MG63 (cell line): Measurements from ENCODE around the gene TMEM108. TPM values are rescaled to one million over a fixed set of nuclear protein-coding genes. Genes with fewer than 3 reads are reported as not detected.

ENCODE experiments used
- DNase-seq: peaks from one replicate; pipeline ENCODE4 v3.0.0-alpha.2; 2020
- H3K27me3 ChIP-seq: fragments of 250-450 bp; sonication (Bioruptor Pico); 2 replicates; pipeline ENCODE4 v1.5.1; 2020; ENCODE audit warnings: mild to moderate bottlenecking, moderate library complexity
- H3K36me3 ChIP-seq: fragments of 250-450 bp; sonication (Bioruptor Pico); 2 replicates; pipeline ENCODE4 v1.5.1; 2020; ENCODE audit warnings: mild to moderate bottlenecking, moderate library complexity
- H3K4me3 ChIP-seq: fragments of 250-450 bp; sonication (Bioruptor Pico); 2 replicates; pipeline ENCODE4 v1.5.1; 2020; ENCODE audit warnings: mild to moderate bottlenecking, moderate library complexity
- H3K9me3 ChIP-seq: fragments of 250-450 bp; sonication (Bioruptor Pico); 2 replicates; pipeline ENCODE4 v1.5.1; 2020; ENCODE audit warnings: mild to moderate bottlenecking, moderate library complexity
- total RNA-seq: library from RNA; depleted of rRNA; stranded (reverse); fragments of >200 nt; shearing (Covaris generic); gene quantifications from 2 replicates; pipeline ENCODE4 v1.2.3, GENCODE V29; 2014; ENCODE audit warnings: low replicate concordance

Gene TMEM108
- total RNA-seq, 1 experiment from 2014 or later, result 0.79 TPM

GRCh38 chr3:133210656-133211055 is 172.5 kb downstream of the TMEM108 start:
- no peak for DNase-seq
- Histone ChIP-seq H3K36me3 (no peaks in the 10 kb centered on the region), H3K4me3 (no peak overlapping the region), H3K27me3 (peaks cover 6% of the 10 kb centered on the region), H3K9me3 (no peaks in the 10 kb centered on the region)

GRCh38 chr3:133211449-133211848 is 173.3 kb downstream of the TMEM108 start:
- Histone ChIP-seq H3K36me3 (no peaks in the 10 kb centered on the region), H3K27me3 (no peaks in the 10 kb centered on the region), H3K4me3 (no peak overlapping the region), H3K9me3 (no peaks in the 10 kb centered on the region)
- no peak for DNase-seq

GRCh38 chr3:133211856-133212255 is 173.7 kb downstream of the TMEM108 start:
- Histone ChIP-seq H3K27me3 (no peaks in the 10 kb centered on the region), H3K4me3 (no peak overlapping the region), H3K36me3 (no peaks in the 10 kb centered on the region), H3K9me3 (no peaks in the 10 kb centered on the region)
- DNase-seq, result no peak

GRCh38 chr3:133213937-133214336 is 175.7 kb downstream of the TMEM108 start:
- no peak for DNase-seq
- Histone ChIP-seq H3K27me3 (no peaks in the 10 kb centered on the region), H3K9me3 (no peaks in the 10 kb centered on the region), H3K36me3 (no peaks in the 10 kb centered on the region), H3K4me3 (no peak overlapping the region)

GRCh38 chr3:133227813-133228212 is 189.6 kb downstream of the TMEM108 start:
- Histone ChIP-seq H3K27me3 (peaks cover 3% of the 10 kb centered on the region; the same call in 1 of the 2 replicates), H3K36me3 (no peaks in the 10 kb centered on the region), H3K9me3 (no peaks in the 10 kb centered on the region; the same call in 1 of the 2 replicates), H3K4me3 (no peak overlapping the region)
- no peak for DNase-seq

- DNase-seq, result no peak
- Histone ChIP-seq H3K36me3 (no peaks in the 10 kb centered on the region), H3K27me3 (peaks cover 3% of the 10 kb centered on the region; the same call in 1 of the 2 replicates), H3K9me3 (no peaks in the 10 kb centered on the region; the same call in 1 of the 2 replicates), H3K4me3 (no peak overlapping the region)
Measured at GRCh38 chr3:133230195-133230594, 192.0 kb downstream of the TMEM108 start.

- no peak overlapping the region for H3K4me3 ChIP-seq
- DNase-seq, result no peak
- H3K27me3 ChIP-seq, result peaks cover 7% of the 10 kb centered on the region
- no peaks in the 10 kb centered on the region for H3K9me3 ChIP-seq
- H3K36me3 ChIP-seq, result no peaks in the 10 kb centered on the region
Measured at GRCh38 chr3:133236901-133237300, 198.7 kb downstream of the TMEM108 start.

GRCh38 chr3:133237380-133237779 is 199.2 kb downstream of the TMEM108 start:
- Histone ChIP-seq H3K27me3 (peaks cover 7% of the 10 kb centered on the region), H3K36me3 (no peaks in the 10 kb centered on the region), H3K9me3 (no peaks in the 10 kb centered on the region), H3K4me3 (no peak overlapping the region)
- no peak for DNase-seq

GRCh38 chr3:133238015-133238414 is 199.8 kb downstream of the TMEM108 start:
- H3K9me3 ChIP-seq, result no peaks in the 10 kb centered on the region
- no peaks in the 10 kb centered on the region for H3K36me3 ChIP-seq
- H3K27me3 ChIP-seq, result peaks cover 7% of the 10 kb centered on the region
- H3K4me3 ChIP-seq, result no peak overlapping the region
- DNase-seq, result no peak

GRCh38 chr3:133246119-133246518 is 207.9 kb downstream of the TMEM108 start:
- H3K9me3 ChIP-seq, result no peaks in the 10 kb centered on the region
- no peak overlapping the region for H3K4me3 ChIP-seq
- no peak for DNase-seq
- H3K27me3 ChIP-seq, result peaks cover 3% of the 10 kb centered on the region; the same call in 1 of the 2 replicates
- no peaks in the 10 kb centered on the region for H3K36me3 ChIP-seq

GRCh38 chr3:133246773-133247172 is 208.6 kb downstream of the TMEM108 start:
- no peaks in the 10 kb centered on the region for H3K36me3 ChIP-seq
- no peaks in the 10 kb centered on the region for H3K9me3 ChIP-seq
- no peak for DNase-seq

GRCh38 chr3:133248389-133248788 is 210.2 kb downstream of the TMEM108 start:
- peaks cover 3% of the 10 kb centered on the region; the same call in 1 of the 2 replicates for H3K27me3 ChIP-seq
- no peaks in the 10 kb centered on the region for H3K36me3 ChIP-seq
- no peak overlapping the region for H3K4me3 ChIP-seq
- H3K9me3 ChIP-seq, result no peaks in the 10 kb centered on the region
- DNase-seq, result no peak

More at GRCh38 chr3:133246773-133247172, 208.6 kb downstream of the TMEM108 start:
- peaks cover 3% of the 10 kb centered on the region; the same call in 1 of the 2 replicates for H3K27me3 ChIP-seq
- no peak overlapping the region for H3K4me3 ChIP-seq

GRCh38 chr3:133249490-133249889 is 211.3 kb downstream of the TMEM108 start:
- H3K36me3 ChIP-seq, result no peaks in the 10 kb centered on the region
- peaks cover 3% of the 10 kb centered on the region; the same call in 1 of the 2 replicates for H3K27me3 ChIP-seq
- no peaks in the 10 kb centered on the region for H3K9me3 ChIP-seq
- no peak overlapping the region for H3K4me3 ChIP-seq
- no peak for DNase-seq

GRCh38 chr3:133254151-133254550 is 216.0 kb downstream of the TMEM108 start:
- H3K27me3 ChIP-seq, result no peaks in the 10 kb centered on the region
- H3K4me3 ChIP-seq, result no peak overlapping the region
- H3K9me3 ChIP-seq, result no peaks in the 10 kb centered on the region
- DNase-seq, result no peak
- no peaks in the 10 kb centered on the region for H3K36me3 ChIP-seq

- Histone ChIP-seq H3K36me3 (no peaks in the 10 kb centered on the region), H3K27me3 (no peaks in the 10 kb centered on the region), H3K4me3 (no peak overlapping the region), H3K9me3 (no peaks in the 10 kb centered on the region)
- DNase-seq, result no peak
Measured at GRCh38 chr3:133254716-133255115, 216.5 kb downstream of the TMEM108 start.

- Histone ChIP-seq H3K9me3 (no peaks in the 10 kb centered on the region), H3K27me3 (peaks cover 3% of the 10 kb centered on the region), H3K36me3 (no peaks in the 10 kb centered on the region), H3K4me3 (no peak overlapping the region)
- no peak for DNase-seq
Measured at GRCh38 chr3:133256787-133257483, 218.7 kb downstream of the TMEM108 start.

GRCh38 chr3:133258358-133258757 is 220.2 kb downstream of the TMEM108 start:
- DNase-seq, result no peak
- peaks cover 6% of the 10 kb centered on the region for H3K27me3 ChIP-seq
- H3K9me3 ChIP-seq, result no peaks in the 10 kb centered on the region
- H3K36me3 ChIP-seq, result no peaks in the 10 kb centered on the region
- no peak overlapping the region for H3K4me3 ChIP-seq

GRCh38 chr3:133259767-133260166 is 221.6 kb downstream of the TMEM108 start:
- Histone ChIP-seq H3K9me3 (no peaks in the 10 kb centered on the region), H3K27me3 (peaks cover 9% of the 10 kb centered on the region), H3K36me3 (no peaks in the 10 kb centered on the region), H3K4me3 (no peak overlapping the region)
- no peak for DNase-seq
